Measurements from ENCODE around the gene PTGS1.

PTGS1 gene

DNA sequence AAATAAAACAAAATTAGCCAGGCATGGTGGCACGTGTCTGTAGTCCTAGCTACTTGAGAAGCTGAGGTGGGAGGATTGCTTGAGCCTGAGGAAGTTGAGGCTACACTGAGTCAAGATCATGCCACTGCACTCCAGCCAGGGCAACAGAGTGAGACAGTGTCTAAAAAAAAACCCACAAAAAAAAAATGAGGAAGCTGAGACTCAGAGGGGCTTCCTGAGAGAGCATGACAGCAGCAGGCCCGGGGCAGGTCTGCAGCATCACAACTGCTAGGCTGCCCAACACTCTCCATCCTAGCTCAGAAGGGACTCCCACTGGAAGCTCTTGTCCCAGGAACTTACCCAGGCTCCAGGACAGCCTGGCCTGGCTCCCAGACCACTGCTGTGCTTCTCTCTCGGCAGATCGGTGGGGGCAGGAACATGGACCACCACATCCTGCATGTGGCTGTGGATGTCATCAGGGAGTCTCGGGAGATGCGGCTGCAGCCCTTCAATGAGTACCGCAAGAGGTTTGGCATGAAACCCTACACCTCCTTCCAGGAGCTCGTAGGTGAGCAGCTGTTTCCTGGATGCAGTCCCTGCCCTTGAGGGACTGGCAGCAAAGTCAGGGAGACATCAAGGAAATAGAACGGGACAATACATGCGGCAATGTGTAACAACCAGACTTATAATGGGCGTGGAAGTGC, 19.1 kb downstream of the PTGS1 start:
- Histone ChIP-seq H2AFZ (ENCODE audit: low read depth, low read length, severe bottlenecking) (no peak overlapping the region), H3K9me2 (replicated peaks; ENCODE audit: insufficient read depth, low read length) (no peaks in the 10 kb centered on the region), H3K9ac (ENCODE audit: low read length) (no peak overlapping the region), H3K27me3 (ENCODE audit: low read length) (no peaks in the 10 kb centered on the region), H3K79me2 (ENCODE audit: insufficient read depth, low read length) (no peaks in the 10 kb centered on the region), H3K36me3 (ENCODE audit: low read length) (no peaks in the 10 kb centered on the region), H3K4me2 (ENCODE audit: low read depth, low read length, poor library complexity, severe bottlenecking) (no peak overlapping the region), H4K20me1 (ENCODE audit: low read depth, low read length) (no peaks in the 10 kb centered on the region), H3K27ac (ENCODE audit: low read depth, low read length) (no peak overlapping the region), H3K4me3 (ENCODE audit: insufficient read depth, low read length, poor library complexity, severe bottlenecking) (no peak overlapping the region), H3F3A (ENCODE audit: insufficient read depth) (no peaks in the 10 kb centered on the region), H3K9me3 (ENCODE audit: insufficient read depth, low read length) (no peaks in the 10 kb centered on the region)
- TF ChIP-seq, protein P1, sequence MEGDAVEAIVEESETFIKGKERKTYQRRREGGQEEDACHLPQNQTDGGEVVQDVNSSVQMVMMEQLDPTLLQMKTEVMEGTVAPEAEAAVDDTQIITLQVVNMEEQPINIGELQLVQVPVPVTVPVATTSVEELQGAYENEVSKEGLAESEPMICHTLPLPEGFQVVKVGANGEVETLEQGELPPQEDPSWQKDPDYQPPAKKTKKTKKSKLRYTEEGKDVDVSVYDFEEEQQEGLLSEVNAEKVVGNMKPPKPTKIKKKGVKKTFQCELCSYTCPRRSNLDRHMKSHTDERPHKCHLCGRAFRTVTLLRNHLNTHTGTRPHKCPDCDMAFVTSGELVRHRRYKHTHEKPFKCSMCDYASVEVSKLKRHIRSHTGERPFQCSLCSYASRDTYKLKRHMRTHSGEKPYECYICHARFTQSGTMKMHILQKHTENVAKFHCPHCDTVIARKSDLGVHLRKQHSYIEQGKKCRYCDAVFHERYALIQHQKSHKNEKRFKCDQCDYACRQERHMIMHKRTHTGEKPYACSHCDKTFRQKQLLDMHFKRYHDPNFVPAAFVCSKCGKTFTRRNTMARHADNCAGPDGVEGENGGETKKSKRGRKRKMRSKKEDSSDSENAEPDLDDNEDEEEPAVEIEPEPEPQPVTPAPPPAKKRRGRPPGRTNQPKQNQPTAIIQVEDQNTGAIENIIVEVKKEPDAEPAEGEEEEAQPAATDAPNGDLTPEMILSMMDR (IDR thresholded peaks at IDR 0.05; ENCODE audit: insufficient read depth, low read length, poor library complexity, severe bottlenecking): no peak
- TF ChIP-seq EZH2phosphoT487 (conservative IDR thresholded peaks at IDR 0.05; ENCODE audit: low read length): no peak

DNA sequence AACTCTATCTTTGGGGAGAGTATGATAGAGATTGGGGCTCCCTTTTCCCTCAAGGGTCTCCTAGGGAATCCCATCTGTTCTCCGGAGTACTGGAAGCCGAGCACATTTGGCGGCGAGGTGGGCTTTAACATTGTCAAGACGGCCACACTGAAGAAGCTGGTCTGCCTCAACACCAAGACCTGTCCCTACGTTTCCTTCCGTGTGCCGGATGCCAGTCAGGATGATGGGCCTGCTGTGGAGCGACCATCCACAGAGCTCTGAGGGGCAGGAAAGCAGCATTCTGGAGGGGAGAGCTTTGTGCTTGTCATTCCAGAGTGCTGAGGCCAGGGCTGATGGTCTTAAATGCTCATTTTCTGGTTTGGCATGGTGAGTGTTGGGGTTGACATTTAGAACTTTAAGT, 21.5 kb downstream of the PTGS1 start:
- H4K20me1 ChIP-seq (ENCODE audit: low read depth, low read length): no peaks in the 10 kb centered on the region
- no peaks in the 10 kb centered on the region for H3K9me3 ChIP-seq (ENCODE audit: insufficient read depth, low read length)
- H3K79me2 ChIP-seq (ENCODE audit: insufficient read depth, low read length): no peaks in the 10 kb centered on the region
- no peaks in the 10 kb centered on the region for H3F3A ChIP-seq (ENCODE audit: insufficient read depth)
- no peaks in the 10 kb centered on the region for H3K9me2 ChIP-seq (replicated peaks; ENCODE audit: insufficient read depth, low read length)
- H3K27me3 ChIP-seq (ENCODE audit: low read length): no peaks in the 10 kb centered on the region
- H3K36me3 ChIP-seq (ENCODE audit: low read length): no peaks in the 10 kb centered on the region
- TF ChIP-seq, protein P1 (IDR thresholded peaks at IDR 0.05; ENCODE audit: insufficient read depth, low read length, poor library complexity, severe bottlenecking): no peak
- no peak for TF ChIP-seq EZH2phosphoT487 (conservative IDR thresholded peaks at IDR 0.05; ENCODE audit: low read length)
- H3K4me2 ChIP-seq (ENCODE audit: low read depth, low read length, poor library complexity, severe bottlenecking): no peak overlapping the region
- no peak overlapping the region for H3K4me3 ChIP-seq (ENCODE audit: insufficient read depth, low read length, poor library complexity, severe bottlenecking)
- H3K9ac ChIP-seq (ENCODE audit: low read length): no peak overlapping the region
- H3K27ac ChIP-seq (ENCODE audit: low read depth, low read length): no peak overlapping the region
- H2AFZ ChIP-seq (ENCODE audit: low read depth, low read length, severe bottlenecking): no peak overlapping the region

DNA sequence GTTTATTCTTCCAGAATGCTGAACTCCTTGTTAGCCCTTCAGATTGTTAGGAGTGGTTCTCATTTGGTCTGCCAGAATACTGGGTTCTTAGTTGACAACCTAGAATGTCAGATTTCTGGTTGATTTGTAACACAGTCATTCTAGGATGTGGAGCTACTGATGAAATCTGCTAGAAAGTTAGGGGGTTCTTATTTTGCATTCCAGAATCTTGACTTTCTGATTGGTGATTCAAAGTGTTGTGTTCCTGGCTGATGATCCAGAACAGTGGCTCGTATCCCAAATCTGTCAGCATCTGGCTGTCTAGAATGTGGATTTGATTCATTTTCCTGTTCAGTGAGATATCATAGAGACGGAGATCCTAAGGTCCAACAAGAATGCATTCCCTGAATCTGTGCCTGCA, 21.9 kb downstream of the PTGS1 start:
- Histone ChIP-seq H3K9me3 (ENCODE audit: insufficient read depth, low read length) (no peaks in the 10 kb centered on the region), H3K4me3 (ENCODE audit: insufficient read depth, low read length, poor library complexity, severe bottlenecking) (no peak overlapping the region), H4K20me1 (ENCODE audit: low read depth, low read length) (no peaks in the 10 kb centered on the region), H3K9me2 (replicated peaks; ENCODE audit: insufficient read depth, low read length) (no peaks in the 10 kb centered on the region), H3K36me3 (ENCODE audit: low read length) (no peaks in the 10 kb centered on the region), H3K4me2 (ENCODE audit: low read depth, low read length, poor library complexity, severe bottlenecking) (no peak overlapping the region), H3F3A (ENCODE audit: insufficient read depth) (no peaks in the 10 kb centered on the region), H3K27me3 (ENCODE audit: low read length) (no peaks in the 10 kb centered on the region), H3K27ac (ENCODE audit: low read depth, low read length) (no peak overlapping the region), H2AFZ (ENCODE audit: low read depth, low read length, severe bottlenecking) (no peak overlapping the region), H3K9ac (ENCODE audit: low read length) (no peak overlapping the region), H3K79me2 (ENCODE audit: insufficient read depth, low read length) (no peaks in the 10 kb centered on the region)
- TF ChIP-seq EZH2phosphoT487 (conservative IDR thresholded peaks at IDR 0.05; ENCODE audit: low read length): no peak
- TF ChIP-seq, protein P1 (IDR thresholded peaks at IDR 0.05; ENCODE audit: insufficient read depth, low read length, poor library complexity, severe bottlenecking): no peak

All from SU-DHL-6 (cell line).